ENCODE measurements around the gene PRDM16. TPM values are rescaled to one million over a fixed set of nuclear protein-coding genes. Genes with fewer than 3 reads are reported as not detected.

PRDM16 gene
- total and polyA plus RNA-seq, 7 donors, result 0.04 to 1.2 (median 0.31) TPM

DNA sequence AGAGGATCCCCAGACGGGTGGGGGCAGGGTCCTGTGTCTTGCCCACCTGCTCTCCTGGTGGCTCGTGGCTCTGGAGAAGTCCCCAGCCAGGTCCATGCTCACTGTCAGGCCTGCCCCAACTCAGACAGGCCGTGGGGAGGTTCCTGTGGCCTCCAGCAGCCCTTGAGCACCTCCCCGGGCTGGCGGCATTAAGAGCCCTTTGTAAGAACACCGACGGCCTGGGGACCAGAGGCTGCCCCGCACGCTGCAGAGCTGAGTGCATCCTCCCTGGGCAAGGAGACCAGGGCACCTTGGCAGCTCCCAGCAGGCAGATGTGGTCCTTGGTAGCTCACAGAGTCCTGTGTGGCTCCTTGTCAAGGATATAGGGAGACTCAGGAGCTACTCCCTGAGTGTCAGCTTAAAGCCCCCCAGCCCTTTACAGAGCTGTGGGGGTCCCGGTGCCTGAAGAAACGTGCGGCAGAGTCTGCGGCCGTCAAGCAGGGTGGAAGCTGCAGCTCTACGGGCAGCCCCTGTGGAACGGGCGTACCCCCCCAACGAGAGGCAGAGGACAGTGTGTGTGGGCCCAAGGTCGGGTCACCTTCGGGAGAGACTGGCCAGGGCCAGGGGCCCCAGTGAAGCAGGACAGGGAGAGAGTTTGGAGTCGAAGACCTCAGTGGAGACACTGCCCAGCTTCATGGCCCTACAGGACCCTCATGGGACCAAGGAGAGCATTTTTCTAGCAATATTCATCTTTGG is 118.6 kb downstream of the PRDM16 start:
- TF ChIP-seq, protein P1, sequence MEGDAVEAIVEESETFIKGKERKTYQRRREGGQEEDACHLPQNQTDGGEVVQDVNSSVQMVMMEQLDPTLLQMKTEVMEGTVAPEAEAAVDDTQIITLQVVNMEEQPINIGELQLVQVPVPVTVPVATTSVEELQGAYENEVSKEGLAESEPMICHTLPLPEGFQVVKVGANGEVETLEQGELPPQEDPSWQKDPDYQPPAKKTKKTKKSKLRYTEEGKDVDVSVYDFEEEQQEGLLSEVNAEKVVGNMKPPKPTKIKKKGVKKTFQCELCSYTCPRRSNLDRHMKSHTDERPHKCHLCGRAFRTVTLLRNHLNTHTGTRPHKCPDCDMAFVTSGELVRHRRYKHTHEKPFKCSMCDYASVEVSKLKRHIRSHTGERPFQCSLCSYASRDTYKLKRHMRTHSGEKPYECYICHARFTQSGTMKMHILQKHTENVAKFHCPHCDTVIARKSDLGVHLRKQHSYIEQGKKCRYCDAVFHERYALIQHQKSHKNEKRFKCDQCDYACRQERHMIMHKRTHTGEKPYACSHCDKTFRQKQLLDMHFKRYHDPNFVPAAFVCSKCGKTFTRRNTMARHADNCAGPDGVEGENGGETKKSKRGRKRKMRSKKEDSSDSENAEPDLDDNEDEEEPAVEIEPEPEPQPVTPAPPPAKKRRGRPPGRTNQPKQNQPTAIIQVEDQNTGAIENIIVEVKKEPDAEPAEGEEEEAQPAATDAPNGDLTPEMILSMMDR (IDR thresholded peaks at IDR 0.05), result no peak
- intact Hi-C loops (cut with DNase I), result no loop called here
- Histone ChIP-seq H3K4me1 (peaks cover 10% of the 10 kb centered on the region), H3K4me3 (no peak overlapping the region), H3K27ac (peak overlapping the region; percentile 54), H3K36me3 (ENCODE audit: insufficient read depth in 1 of 2, low read depth in 1 of 2) (no peaks in the 10 kb centered on the region), H3K27me3 (ENCODE audit: insufficient read depth in 3 of 3, low read length in 2 of 3) (no peaks in the 10 kb centered on the region), H3K9me3 (no peaks in the 10 kb centered on the region)
- no peak for DNase-seq
- WGBS, 3 donors, result 86 to 92% (median 89%) methylated on average over 21 of the region's 21 CpGs
- ATAC-seq, result peak in 1 of 4 donors; percentile 24

DNA sequence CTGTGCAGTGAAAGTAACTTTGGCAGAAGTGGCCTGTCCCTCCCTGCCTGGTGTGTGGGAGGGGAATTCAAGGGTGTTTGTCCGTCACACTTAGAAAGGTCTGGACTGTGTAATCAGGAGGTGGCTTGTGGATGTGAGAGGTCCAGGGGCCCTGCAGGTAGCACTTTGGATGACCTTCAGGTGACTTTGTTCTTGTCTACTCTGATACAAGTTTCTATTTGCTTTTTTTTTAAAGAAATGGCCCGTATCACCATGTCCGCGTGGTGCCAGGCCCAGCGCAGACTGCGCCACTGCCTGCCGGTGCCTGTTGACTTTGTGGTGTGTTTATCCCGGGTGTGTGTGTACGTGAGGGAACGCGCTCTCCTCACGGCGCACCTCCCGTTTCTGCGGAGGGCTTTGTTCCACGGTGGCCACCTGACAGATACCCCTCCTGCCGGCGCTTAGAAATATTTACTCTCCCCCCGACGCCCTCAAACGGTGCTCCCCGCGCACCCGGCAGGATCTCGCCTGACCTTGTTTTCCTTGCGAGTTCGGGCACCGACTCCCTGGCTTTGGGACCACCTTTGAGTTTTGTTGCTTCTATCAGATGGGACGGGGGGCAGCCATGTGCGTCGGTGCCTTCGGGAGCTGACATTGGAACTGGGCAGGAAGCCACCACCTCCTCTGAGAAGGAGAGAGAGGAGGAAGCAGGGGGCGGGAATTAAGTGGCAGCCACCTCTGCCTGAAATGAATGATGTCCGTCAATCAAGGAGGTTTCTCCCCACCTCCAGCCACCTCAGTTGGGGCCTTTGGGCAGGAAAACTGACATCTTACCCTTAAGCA is 119.4 kb downstream of the PRDM16 start:
- H3K9me3 ChIP-seq, result no peaks in the 10 kb centered on the region
- no peak overlapping the region for H3K4me3 ChIP-seq
- H3K27me3 ChIP-seq (ENCODE audit: insufficient read depth in 3 of 3, low read length in 2 of 3), result no peaks in the 10 kb centered on the region
- intact Hi-C loops (cut with DNase I), result no loop called here
- DNase-seq (no peak), ATAC-seq (no peak)
- TF ChIP-seq, protein P1 (IDR thresholded peaks at IDR 0.05), result no peak
- H3K36me3 ChIP-seq (ENCODE audit: insufficient read depth in 1 of 2, low read depth in 1 of 2), result no peaks in the 10 kb centered on the region
- no peak overlapping the region for H3K27ac ChIP-seq
- peaks cover 10% of the 10 kb centered on the region for H3K4me1 ChIP-seq
- WGBS, 3 donors, result 84 to 88% (median 87%) methylated on average over 34 of the region's 34 CpGs

GRCh38 chr1:3190256-3191041 is 121.4 kb downstream of the PRDM16 start:
- Histone ChIP-seq H3K4me3 (no peak overlapping the region), H3K36me3 (ENCODE audit: insufficient read depth in 1 of 2, low read depth in 1 of 2) (no peaks in the 10 kb centered on the region), H3K27ac (no peak overlapping the region), H3K4me1 (peaks cover 10% of the 10 kb centered on the region), H3K27me3 (ENCODE audit: insufficient read depth in 3 of 3, low read length in 2 of 3) (no peaks in the 10 kb centered on the region), H3K9me3 (no peaks in the 10 kb centered on the region)
- TF ChIP-seq, protein P1 (IDR thresholded peaks at IDR 0.05), result no peak
- no peak for ATAC-seq
- 84 to 89% (median 88%) methylated on average over 32 of the region's 32 CpGs for WGBS, 3 donors
- no peak for DNase-seq
- intact Hi-C loops (cut with DNase I), result no loop called here

- no peak overlapping the region for H3K4me3 ChIP-seq
- TF ChIP-seq, protein P1 (IDR thresholded peaks at IDR 0.05), result no peak
- 80 to 90% (median 80%) methylated on average over 6 of the region's 6 CpGs for WGBS, 3 donors
- H3K27me3 ChIP-seq (ENCODE audit: insufficient read depth in 3 of 3, low read length in 2 of 3), result no peaks in the 10 kb centered on the region
- no peaks in the 10 kb centered on the region for H3K36me3 ChIP-seq (ENCODE audit: insufficient read depth in 1 of 2, low read depth in 1 of 2)
- intact Hi-C loops (cut with DNase I), result no loop called here
- H3K4me1 ChIP-seq, result no peaks in the 10 kb centered on the region
- no peak overlapping the region for H3K27ac ChIP-seq
- DNase-seq, result no peak
- no peak for ATAC-seq
- H3K9me3 ChIP-seq, result no peaks in the 10 kb centered on the region
Observed at GRCh38 chr1:3192361-3192760, 123.4 kb downstream of the PRDM16 start.
